SK-N-MC (cell line): Measurements from ENCODE around the gene GRIK4.

Experiments
- EZH2 ChIP-seq: fragments of 200-600 bp; sonication (generic); IDR thresholded peaks from one replicate; pipeline ENCODE4 v1.6.1; 2017; ENCODE audit warnings: antibody characterized with exemption
- FOXP2 ChIP-seq: optimal IDR thresholded peaks from 2 replicates; pipeline ENCODE3; 2011; ENCODE audit warnings: mild to moderate bottlenecking, moderate library complexity; ENCODE audit not compliant: insufficient read depth; ENCODE audit errors: extremely low read length, control extremely low read depth

DNA sequence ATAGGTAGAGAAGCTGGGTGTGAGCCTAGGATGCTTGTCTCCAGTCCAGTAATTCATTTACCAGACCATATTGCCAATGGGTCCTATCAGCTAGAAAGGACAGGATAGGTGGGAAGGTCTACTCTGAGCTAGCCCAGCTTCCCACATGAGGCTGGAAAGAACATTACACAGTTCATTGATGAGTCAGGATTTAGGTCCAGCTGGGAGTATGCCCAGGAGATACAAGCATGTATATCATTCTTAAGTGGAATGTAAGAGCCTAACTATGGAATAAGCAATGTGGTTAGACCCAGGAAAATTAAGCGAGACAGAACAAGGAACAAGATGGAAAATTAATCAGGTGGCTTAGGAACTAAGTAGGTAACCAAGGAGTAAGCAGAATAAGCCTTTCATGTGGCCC is 453.3 kb downstream of the GRIK4 start:
- no peak for TF ChIP-seq EZH2
- no peak for TF ChIP-seq FOXP2
